ENCODE results near the gene PRKCD.

DNA sequence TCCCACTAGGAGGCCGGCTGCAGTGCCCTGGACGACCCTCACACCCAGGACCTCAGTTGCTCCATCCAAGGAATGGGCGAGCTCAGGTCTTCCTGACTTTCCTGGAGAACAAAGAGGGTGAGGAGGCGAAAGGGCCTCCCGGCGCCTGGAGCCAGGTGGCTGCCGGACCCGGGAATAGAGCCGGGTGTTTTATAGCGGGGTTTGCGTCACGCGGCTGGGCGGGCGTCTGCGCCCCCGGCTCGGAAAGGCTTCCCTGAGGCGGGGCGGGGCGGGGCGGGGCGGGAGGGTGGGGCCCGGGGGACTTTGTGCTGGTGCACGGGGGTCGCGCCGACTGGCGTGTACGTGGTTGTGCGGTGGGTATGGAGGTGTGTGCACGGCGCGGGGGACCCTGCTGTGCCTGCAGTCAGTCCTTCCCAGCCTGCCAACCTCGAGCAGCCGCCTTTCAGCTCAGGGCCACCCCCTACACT lies 4.6 kb upstream of the PRKCD start:
- TF ChIP-seq, protein P1, sequence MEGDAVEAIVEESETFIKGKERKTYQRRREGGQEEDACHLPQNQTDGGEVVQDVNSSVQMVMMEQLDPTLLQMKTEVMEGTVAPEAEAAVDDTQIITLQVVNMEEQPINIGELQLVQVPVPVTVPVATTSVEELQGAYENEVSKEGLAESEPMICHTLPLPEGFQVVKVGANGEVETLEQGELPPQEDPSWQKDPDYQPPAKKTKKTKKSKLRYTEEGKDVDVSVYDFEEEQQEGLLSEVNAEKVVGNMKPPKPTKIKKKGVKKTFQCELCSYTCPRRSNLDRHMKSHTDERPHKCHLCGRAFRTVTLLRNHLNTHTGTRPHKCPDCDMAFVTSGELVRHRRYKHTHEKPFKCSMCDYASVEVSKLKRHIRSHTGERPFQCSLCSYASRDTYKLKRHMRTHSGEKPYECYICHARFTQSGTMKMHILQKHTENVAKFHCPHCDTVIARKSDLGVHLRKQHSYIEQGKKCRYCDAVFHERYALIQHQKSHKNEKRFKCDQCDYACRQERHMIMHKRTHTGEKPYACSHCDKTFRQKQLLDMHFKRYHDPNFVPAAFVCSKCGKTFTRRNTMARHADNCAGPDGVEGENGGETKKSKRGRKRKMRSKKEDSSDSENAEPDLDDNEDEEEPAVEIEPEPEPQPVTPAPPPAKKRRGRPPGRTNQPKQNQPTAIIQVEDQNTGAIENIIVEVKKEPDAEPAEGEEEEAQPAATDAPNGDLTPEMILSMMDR (IDR thresholded peaks at IDR 0.05), result no peak
- no peak for TF ChIP-seq EZH2 (IDR thresholded peaks at IDR 0.05; ENCODE audit: borderline replicate concordance, insufficient read depth, low read depth, low read length, poor library complexity, severe bottlenecking)
